Right lobe of liver (tissue), 4 donors: ENCODE measurements around the gene KCTD6.

Source experiments
- POLR2A ChIP-seq: fragments of 450-650 bp; IDR thresholded peaks from one replicate; pipeline ENCODE4 v1.6.1; 2017; ENCODE audit warnings: antibody characterized with exemption, mild to moderate bottlenecking
- TF ChIP-seq, protein P1 (sequence below), 4 donors: fragments of 200-600 bp in 3 of 4; fragments of 450-650 bp in 1 of 4; IDR thresholded peaks; one replicate each; pipeline versions ENCODE4 v1.5.1 to v1.8.0; 2016 to 2022; ENCODE audit warnings: antibody characterized with exemption in 4 of 4, mild to moderate bottlenecking in 2 of 4
- donor health status: DM: no; HTN: no; CAD: no.
- donor health status: DM: no; HTN: no; CAD: no.
- donor health status: DM: no; HTN: yes; CAD: no.

DNA sequence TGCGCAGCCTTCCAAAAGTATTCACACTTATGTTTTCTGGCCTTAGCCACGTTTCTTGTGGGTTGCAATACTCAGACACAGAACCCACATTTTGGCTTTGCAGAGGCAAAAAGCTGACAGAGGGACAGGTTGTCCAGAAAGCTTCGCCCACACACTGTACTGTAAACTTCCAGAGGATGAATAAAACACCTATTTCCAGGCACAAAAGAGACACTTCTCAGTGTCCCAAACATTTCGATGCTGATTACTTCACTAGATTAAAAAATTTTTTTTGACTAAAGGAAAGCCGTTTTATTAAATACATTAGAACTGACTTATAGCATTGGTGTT lies 28.0 kb upstream of the KCTD6 start:
- TF ChIP-seq, protein P1, sequence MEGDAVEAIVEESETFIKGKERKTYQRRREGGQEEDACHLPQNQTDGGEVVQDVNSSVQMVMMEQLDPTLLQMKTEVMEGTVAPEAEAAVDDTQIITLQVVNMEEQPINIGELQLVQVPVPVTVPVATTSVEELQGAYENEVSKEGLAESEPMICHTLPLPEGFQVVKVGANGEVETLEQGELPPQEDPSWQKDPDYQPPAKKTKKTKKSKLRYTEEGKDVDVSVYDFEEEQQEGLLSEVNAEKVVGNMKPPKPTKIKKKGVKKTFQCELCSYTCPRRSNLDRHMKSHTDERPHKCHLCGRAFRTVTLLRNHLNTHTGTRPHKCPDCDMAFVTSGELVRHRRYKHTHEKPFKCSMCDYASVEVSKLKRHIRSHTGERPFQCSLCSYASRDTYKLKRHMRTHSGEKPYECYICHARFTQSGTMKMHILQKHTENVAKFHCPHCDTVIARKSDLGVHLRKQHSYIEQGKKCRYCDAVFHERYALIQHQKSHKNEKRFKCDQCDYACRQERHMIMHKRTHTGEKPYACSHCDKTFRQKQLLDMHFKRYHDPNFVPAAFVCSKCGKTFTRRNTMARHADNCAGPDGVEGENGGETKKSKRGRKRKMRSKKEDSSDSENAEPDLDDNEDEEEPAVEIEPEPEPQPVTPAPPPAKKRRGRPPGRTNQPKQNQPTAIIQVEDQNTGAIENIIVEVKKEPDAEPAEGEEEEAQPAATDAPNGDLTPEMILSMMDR (IDR thresholded peaks at IDR 0.05): no peak
- TF ChIP-seq POLR2A: no peak
